K562 (cell line): ENCODE results near the gene RNU1-2. TPM values are rescaled to one million over a fixed set of nuclear protein-coding genes. Genes with fewer than 3 reads are reported as not detected.

Experiments used
- BCOR ChIP-seq: fragments of 450-650 bp; IDR thresholded peaks from 2 replicates; pipeline ENCODE4 v1.6.1; 2016
- DLX4 ChIP-seq: fragments of 250-450 bp; sonication (Bioruptor Pico); IDR thresholded peaks from 2 replicates; pipeline ENCODE4 v1.6.1; 2021; ENCODE audit warnings: mild to moderate bottlenecking
- E2F5 ChIP-seq: sonication (generic); formaldehyde crosslinking; IDR thresholded peaks from 2 replicates; pipeline ENCODE4 v1.8.0; 2022; ENCODE audit warnings: mild to moderate bottlenecking, missing genetic modification reagents
- ELF1 ChIP-seq: fragments of 200-800 bp; sonication (Bioruptor generic); IDR thresholded peaks from 2 replicates; pipeline ENCODE4 v1.6.1; 2016; ENCODE audit warnings: missing genetic modification characterization, missing compliant biosample characterization
- MCM7 ChIP-seq, 2 experiments: fragments of 450-650 bp; IDR thresholded peaks; 2 replicates each; pipeline ENCODE4 v1.6.1; 2016 to 2018
- MEIS2 ChIP-seq: fragments of 450-650 bp; IDR thresholded peaks from 2 replicates; pipeline ENCODE4 v1.6.1; 2014; ENCODE audit warnings: mild to moderate bottlenecking; ENCODE audit not compliant: partially characterized antibody
- MYBL2 ChIP-seq, 2 experiments: fragments of 450-650 bp in 1 of 2; sonication (generic) in 1 of 2; formaldehyde crosslinking in 1 of 2; IDR thresholded peaks; 2 replicates each; pipeline versions ENCODE4 v1.6.1 to v1.8.1; 2017 to 2022; ENCODE audit warnings: borderline replicate concordance in 1 of 2, inconsistent platforms in 1 of 2, low read depth in 1 of 2, mild to moderate bottlenecking in 1 of 2, missing genetic modification reagents in 1 of 2, moderate library complexity in 1 of 2
- NFYB ChIP-seq: IDR thresholded peaks from 2 replicates; pipeline ENCODE4 v1.6.1; 2011; ENCODE audit warnings: mild to moderate bottlenecking, moderate library complexity; ENCODE audit not compliant: insufficient read length; ENCODE audit errors: extremely low read depth
- PBX2 ChIP-seq, 2 experiments: IDR thresholded peaks in 1 of 2; conservative IDR thresholded peaks in 1 of 2; 2 replicates each; pipeline ENCODE4 v1.6.1; 2016; ENCODE audit warnings: low read depth in 2 of 2, mild to moderate bottlenecking in 1 of 2, missing compliant biosample characterization in 1 of 2, missing genetic modification characterization in 1 of 2, moderate library complexity in 1 of 2
- POLR2B ChIP-seq: fragments of 450-650 bp; IDR thresholded peaks from 2 replicates; pipeline ENCODE4 v1.6.1; 2018; ENCODE audit warnings: low read depth; ENCODE audit not compliant: partially characterized antibody
- PRMT5 ChIP-seq: sonication (generic); formaldehyde crosslinking; IDR thresholded peaks from 2 replicates; pipeline ENCODE4 v1.5.0; 2020; ENCODE audit warnings: missing genetic modification reagents
- RB1 ChIP-seq: fragments of 450-650 bp; IDR thresholded peaks from 2 replicates; pipeline ENCODE4 v1.6.1; 2017; ENCODE audit warnings: low read depth, mild to moderate bottlenecking
- RCOR1 ChIP-seq, 2 experiments: IDR thresholded peaks; 2 replicates each; pipeline ENCODE4 v1.6.1; 2012; ENCODE audit warnings: low read depth in 2 of 2, low read length in 2 of 2, borderline replicate concordance in 1 of 2, improper control_type of control experiment in 1 of 2
- SIN3B ChIP-seq: fragments of 450-650 bp; IDR thresholded peaks from 2 replicates; pipeline ENCODE4 v1.6.1; 2017; ENCODE audit warnings: low read depth, mild to moderate bottlenecking, moderate library complexity
- TAF1 ChIP-seq: IDR thresholded peaks from 2 replicates; pipeline ENCODE4 v1.6.1; 2011; ENCODE audit warnings: mild to moderate bottlenecking, low read length, moderate library complexity; ENCODE audit not compliant: insufficient read depth, control insufficient read depth, severe bottlenecking; ENCODE audit errors: extremely low read depth
- ZBED1 ChIP-seq: IDR thresholded peaks from 2 replicates; pipeline ENCODE4 v1.6.1; 2014
- ZFX ChIP-seq: sonication (generic); formaldehyde crosslinking; IDR thresholded peaks from 2 replicates; pipeline ENCODE4 v1.8.0; 2022; ENCODE audit warnings: mild to moderate bottlenecking, missing genetic modification reagents, moderate library complexity
- ZNF280A ChIP-seq: fragments of 450-650 bp; IDR thresholded peaks from 2 replicates; pipeline ENCODE4 v1.6.1; 2018; ENCODE audit warnings: mild to moderate bottlenecking, low read depth; ENCODE audit not compliant: partially characterized antibody
- ZNF589 ChIP-seq: fragments of 200-800 bp; sonication (Bioruptor generic); IDR thresholded peaks from 2 replicates; pipeline ENCODE4 v1.6.1; 2016; ENCODE audit warnings: low read depth, missing genetic modification characterization, missing compliant biosample characterization
- polyA plus RNA-seq, 8 experiments: library from polyadenylated mRNA; depleted of rRNA in 4 of 8; stranded (reverse) in 5 of 8; unstranded in 3 of 8; fragments of >200 nt; fragmentation: Nextera tagmentation in 2 of 8; fragmentation: Illumina TruSeq in 1 of 8; extraction: Ambion mirVana in 2 of 8; extraction: Trizol in 1 of 8; gene quantifications; 2 replicates each; pipeline versions ENCODE4 v1.2.1 to v1.2.3, GENCODE V29; 2011 to 2014; ENCODE audit warnings: inconsistent platforms in 1 of 8, missing spikeins in 1 of 8
- total RNA-seq, 7 experiments: library from RNA; depleted of rRNA in 6 of 7; stranded (reverse); fragments of >200 nt in 6 of 7; fragmentation: Illumina TruSeq in 2 of 7; extraction: Trizol in 2 of 7; gene quantifications; 2 replicates each; pipeline versions ENCODE4 v1.2.1 to v1.2.3, GENCODE V29; 2011 to 2021; ENCODE audit warnings: low replicate concordance in 1 of 7

The RNU1-2 gene
- total and polyA plus RNA-seq, 9 of the 15 experiments (the other 6 are each of a cell fraction or from before 2014, with no cell fraction given): under 0.01 to 32,823 (median 2,538) TPM; not detected in 4

GRCh38 chr1:16913833-16914662 lies 18.3 kb downstream of the RNU1-2 start (continued):
- TF ChIP-seq PBX2 (CRISPR knock-in tag; IDR thresholded peaks at IDR 0.05; ENCODE audit: low read depth): no peak
- no peak for TF ChIP-seq PBX2 (tag; conservative IDR thresholded peaks at IDR 0.05; ENCODE audit: low read depth)
- peak; percentile 59 for TF ChIP-seq BCOR
- no peak for TF ChIP-seq NFYB
- no peak for TF ChIP-seq MYBL2 (IDR thresholded peaks at IDR 0.05; ENCODE audit: low read depth)
- TF ChIP-seq MYBL2 (CRISPR knock-in tag; IDR thresholded peaks at IDR 0.05; ENCODE audit: borderline replicate concordance): no peak
- TF ChIP-seq PRMT5 (CRISPR knock-in tag): no peak
- peak; percentile 18 for TF ChIP-seq MEIS2
- TF ChIP-seq ELF1: no peak
- TF ChIP-seq TAF1: peak; percentile 36
- peak; percentile 89 for TF ChIP-seq ZFX (CRISPR knock-in tag)
- no peak for TF ChIP-seq DLX4
- TF ChIP-seq ZBED1: 0 out of 2 replicates have a peak, but pooled peaks have one; percentile 27
- peak; percentile 49; the same call in 1 of the 2 replicates for TF ChIP-seq SIN3B
- TF ChIP-seq ZNF589 (CRISPR knock-in tag): peak; percentile 86; the same call in 1 of the 2 replicates
- no peak for TF ChIP-seq POLR2B
- TF ChIP-seq MCM7 (IDR thresholded peaks at IDR 0.05): no peak
- TF ChIP-seq RB1: peak; percentile 88
- TF ChIP-seq E2F5 (CRISPR knock-in tag): no peak
- TF ChIP-seq ZNF280A: no peak
- 0 out of 4 replicates have a peak, but pooled peaks of 1 of the 2 experiments have one; percentile 5 for TF ChIP-seq RCOR1 (IDR thresholded peaks at IDR 0.05; ENCODE audit: borderline replicate concordance in 1 of 2, low read depth in 2 of 2, low read length in 2 of 2)
